HFF-Myc (cell line): Measurements from ENCODE around the gene ADAMTS17.

ENCODE experiments used
- DNase-seq: peaks from one replicate; pipeline ENCODE4 v3.0.0-alpha.2; 2011; ENCODE audit warnings: low read depth; ENCODE audit errors: extremely low read depth
- H3K4me3 ChIP-seq: replicated peaks from 2 replicates; pipeline ENCODE4 v1.5.1; 2011; ENCODE audit warnings: low read depth, mild to moderate bottlenecking, control low read depth, low read length
- TF ChIP-seq, protein P1 (sequence below): IDR thresholded peaks from 2 replicates; pipeline ENCODE4 v1.5.1; 2012; ENCODE audit warnings: mild to moderate bottlenecking, low read depth, low read length, control low read depth; ENCODE audit errors: missing control alignments

ADAMTS17 gene

DNA sequence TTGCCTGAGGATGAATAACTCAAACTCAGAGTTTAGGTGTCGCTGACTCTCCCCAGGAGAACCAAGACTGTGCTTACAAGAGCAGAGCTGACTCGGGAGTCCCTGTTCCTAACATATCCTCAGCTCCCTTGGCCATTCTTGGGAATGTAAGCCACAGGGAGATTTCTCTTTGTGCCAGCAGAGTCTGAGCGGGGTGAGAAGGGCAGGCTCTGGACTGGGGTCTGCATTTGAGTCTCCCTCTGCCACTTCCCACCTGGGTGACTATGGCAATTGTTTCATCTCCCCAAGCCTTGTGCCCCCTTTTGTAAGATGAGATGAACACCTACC is 126.0 kb downstream of the ADAMTS17 start:
- no peak overlapping the region for H3K4me3 ChIP-seq
- DNase-seq = no peak
- TF ChIP-seq, protein P1, sequence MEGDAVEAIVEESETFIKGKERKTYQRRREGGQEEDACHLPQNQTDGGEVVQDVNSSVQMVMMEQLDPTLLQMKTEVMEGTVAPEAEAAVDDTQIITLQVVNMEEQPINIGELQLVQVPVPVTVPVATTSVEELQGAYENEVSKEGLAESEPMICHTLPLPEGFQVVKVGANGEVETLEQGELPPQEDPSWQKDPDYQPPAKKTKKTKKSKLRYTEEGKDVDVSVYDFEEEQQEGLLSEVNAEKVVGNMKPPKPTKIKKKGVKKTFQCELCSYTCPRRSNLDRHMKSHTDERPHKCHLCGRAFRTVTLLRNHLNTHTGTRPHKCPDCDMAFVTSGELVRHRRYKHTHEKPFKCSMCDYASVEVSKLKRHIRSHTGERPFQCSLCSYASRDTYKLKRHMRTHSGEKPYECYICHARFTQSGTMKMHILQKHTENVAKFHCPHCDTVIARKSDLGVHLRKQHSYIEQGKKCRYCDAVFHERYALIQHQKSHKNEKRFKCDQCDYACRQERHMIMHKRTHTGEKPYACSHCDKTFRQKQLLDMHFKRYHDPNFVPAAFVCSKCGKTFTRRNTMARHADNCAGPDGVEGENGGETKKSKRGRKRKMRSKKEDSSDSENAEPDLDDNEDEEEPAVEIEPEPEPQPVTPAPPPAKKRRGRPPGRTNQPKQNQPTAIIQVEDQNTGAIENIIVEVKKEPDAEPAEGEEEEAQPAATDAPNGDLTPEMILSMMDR = no peak

DNA sequence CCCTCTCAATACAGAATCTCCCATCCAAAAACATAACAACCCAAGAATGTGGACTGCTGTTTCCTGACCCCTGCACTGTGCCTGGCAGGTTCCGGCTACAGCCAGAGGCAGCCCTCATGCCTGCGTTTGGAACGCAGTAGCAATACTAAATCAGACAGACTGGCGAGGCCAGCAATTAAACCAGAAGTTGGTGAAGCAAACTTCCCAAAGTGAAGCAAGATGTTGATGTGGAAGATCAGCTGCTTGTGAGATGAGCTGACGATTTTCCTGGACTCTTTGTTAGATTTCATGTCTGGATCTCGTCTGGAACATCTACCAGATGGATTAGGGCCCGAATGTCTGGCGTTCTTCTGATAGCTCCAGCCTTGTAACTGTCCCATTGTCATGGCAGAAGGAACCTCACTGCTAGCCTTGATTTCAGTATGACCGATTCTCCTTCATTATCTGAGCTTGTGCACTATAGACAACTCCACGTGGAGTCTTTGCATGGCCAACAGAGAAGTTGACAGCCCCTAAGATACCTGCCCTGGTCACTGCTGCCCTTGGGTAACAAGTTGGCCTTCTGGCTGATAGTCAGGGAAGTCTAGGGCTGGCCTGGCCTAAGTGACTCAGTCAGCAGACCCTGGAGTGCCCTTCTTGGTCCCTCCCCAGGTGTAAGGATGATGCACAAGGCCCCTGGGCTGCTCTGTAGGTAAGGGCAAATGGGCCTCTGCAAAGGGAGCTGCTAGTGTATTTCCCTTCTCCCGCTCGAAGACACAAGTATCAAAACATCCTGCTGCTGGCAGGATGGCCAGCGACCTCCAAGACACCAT is 126.5 kb downstream of the ADAMTS17 start:
- TF ChIP-seq, protein P1 = no peak
- H3K4me3 ChIP-seq = no peak overlapping the region
- DNase-seq = no peak

DNA sequence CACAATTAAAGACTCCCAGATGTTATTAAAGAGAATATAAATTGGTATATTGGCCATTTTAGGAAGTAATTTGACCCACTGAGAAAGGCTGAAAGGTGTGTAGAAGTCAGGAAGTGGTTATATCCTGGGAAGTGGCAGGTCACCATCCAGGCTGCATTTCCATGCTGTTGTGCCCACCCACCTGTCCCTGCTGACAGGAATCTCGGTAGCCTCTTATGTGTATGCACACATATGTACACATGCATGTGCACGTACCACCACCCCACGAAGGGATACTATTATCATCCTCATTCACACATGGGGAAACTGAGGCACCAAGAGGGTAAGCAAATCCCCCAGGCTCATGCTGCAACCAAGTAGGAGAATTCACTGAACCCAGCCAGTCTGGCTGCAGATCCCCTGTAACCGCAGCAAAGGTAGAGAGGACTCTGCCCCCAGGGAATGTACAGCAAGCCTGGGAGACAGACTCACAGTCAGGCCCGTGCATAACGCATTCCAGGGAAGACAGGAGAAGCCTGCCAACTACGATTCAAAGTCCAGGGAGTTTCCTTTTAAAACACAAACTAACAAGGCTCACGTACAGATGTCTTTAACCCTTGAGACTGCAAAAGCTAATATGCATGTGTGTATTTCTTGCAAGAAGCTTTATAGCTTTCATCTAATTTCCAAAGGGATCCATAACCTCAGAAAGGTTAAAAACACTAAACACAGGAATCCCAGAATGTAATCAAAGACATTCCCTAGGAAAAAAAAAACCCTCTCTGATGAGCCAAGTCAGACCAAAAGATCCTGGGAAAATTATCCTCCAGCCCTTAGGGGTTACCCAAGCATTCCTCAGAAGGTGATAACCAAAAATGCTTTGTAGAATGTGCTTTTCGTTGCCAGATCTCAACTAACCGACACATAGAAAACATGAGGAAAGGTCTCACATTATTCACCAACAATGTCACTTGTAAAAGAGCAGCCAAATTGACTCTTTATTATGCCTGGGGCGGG is 129.6 kb downstream of the ADAMTS17 start:
- no peak for DNase-seq
- no peak overlapping the region for H3K4me3 ChIP-seq
- TF ChIP-seq, protein P1 = no peak

DNA sequence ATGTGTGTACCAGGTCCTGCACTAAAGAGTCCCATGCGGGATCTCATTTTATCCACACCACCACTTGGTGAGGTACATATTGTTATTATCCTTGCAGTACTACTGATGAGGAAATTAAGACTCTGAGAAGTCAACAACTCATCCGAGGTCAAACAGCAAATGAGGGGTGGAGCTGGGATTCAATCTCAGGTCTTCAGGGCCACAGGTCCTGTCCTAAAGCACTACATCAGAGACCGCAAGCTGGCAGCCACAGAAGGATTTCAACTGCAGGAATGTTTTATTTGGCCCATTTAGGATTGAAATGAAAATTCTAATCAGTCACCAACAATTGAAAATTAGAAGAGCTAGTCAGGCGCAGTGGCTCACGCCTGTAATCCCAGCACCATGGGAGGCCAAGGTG is 131.4 kb downstream of the ADAMTS17 start:
- DNase-seq = no peak
- H3K4me3 ChIP-seq = no peak overlapping the region
- TF ChIP-seq, protein P1 = no peak

DNA sequence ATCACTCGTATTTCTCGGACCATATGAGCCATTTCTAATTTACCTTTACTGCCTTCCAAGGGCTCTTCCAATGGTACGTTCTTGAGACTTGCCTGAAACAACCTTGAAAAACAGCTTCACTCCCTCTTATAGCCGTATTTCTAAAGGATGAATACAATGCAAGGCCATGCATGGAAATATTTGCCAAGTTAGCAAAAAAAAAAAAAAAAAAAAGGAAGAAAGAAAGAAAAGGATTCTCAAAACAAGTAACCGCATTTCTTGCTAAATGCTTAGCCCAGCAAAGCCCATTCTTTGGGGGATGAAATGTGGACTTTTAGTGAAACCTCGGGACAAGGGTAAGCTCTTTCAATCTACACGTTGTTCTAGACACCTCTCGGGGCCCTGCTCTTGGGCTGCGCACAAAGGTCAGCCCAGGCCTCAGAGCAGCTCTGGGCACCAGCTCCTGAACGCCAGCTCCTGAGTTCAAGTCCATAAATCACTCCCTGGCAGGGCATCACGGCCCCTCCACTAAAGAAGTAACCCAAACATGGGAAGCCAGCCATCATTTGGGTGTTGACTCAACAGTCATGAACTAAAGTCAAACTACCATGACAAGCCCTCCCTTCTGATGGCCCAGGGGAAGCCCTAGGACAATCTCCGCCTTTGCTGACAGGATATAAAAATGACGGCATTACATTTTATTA is 132.7 kb downstream of the ADAMTS17 start:
- TF ChIP-seq, protein P1 = no peak
- no peak for DNase-seq
- H3K4me3 ChIP-seq = no peak overlapping the region

DNA sequence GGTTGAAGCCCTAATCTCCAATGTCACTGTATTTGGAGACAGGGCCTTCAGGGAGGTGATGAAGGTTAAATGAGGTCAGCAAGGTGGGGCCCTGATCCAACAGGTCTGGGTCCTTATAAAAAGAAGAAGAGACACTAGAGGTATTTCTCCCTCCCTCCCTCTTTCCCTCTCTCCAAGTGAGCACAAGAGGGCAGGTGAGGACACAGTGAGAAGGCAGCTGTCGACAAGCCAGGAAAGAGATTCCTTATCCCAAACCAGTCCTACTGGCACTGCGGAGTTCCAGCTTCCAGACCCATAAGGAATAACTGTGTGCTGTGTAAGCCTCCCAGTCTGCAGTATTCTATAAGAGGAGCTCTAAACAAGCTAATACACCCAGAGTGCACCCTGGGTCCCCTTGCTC is 134.7 kb downstream of the ADAMTS17 start:
- no peak for DNase-seq
- TF ChIP-seq, protein P1 = no peak
- H3K4me3 ChIP-seq = no peak overlapping the region
